OCI-LY1 (cell line): ENCODE results near the gene LPCAT2.

Experiments
- CTCF ChIP-seq: fragments of 200-600 bp; sonication (generic), shearing (Covaris generic); IDR thresholded peaks from 2 replicates; pipeline ENCODE4 v1.5.1; 2017; ENCODE audit warnings: mild to moderate bottlenecking, antibody characterized with exemption, low read length, moderate library complexity, mixed read lengths
- EZH2 ChIP-seq: fragments of 200-600 bp; sonication (generic), shearing (Covaris generic); IDR thresholded peaks from 2 replicates; pipeline ENCODE4 v1.8.0; 2017; ENCODE audit warnings: borderline replicate concordance, mixed run types, mild to moderate bottlenecking, antibody characterized with exemption, low read length, moderate library complexity, mixed read lengths

- TF ChIP-seq EZH2 (no peak), CTCF (no peak)
Observed at GRCh38 chr16:55467898-55468297, 41.0 kb upstream of the LPCAT2 start.
